ENCODE measurements around the gene RAB37.

The RAB37 gene

GRCh38 chr17:74725111-74725510 lies 11.9 kb upstream of the RAB37 start:
- DNase-seq (ENCODE audit: low read depth): no peak
- no peak overlapping the region for H3K4me3 ChIP-seq (ENCODE audit: low read depth, low read length)
- TF ChIP-seq CTCF (IDR thresholded peaks at IDR 0.05; ENCODE audit: control insufficient read depth, extremely low read depth, insufficient read depth): no peak

- TF ChIP-seq CTCF (IDR thresholded peaks at IDR 0.05; ENCODE audit: control insufficient read depth, extremely low read depth, insufficient read depth): no peak
- DNase-seq (ENCODE audit: low read depth): no peak
- no peak overlapping the region for H3K4me3 ChIP-seq (ENCODE audit: low read depth, low read length)
These were observed 8.9 kb upstream of the RAB37 start for GRCh38 chr17:74728033-74728701.

GRCh38 chr17:74728702-74729075 lies 8.4 kb upstream of the RAB37 start:
- TF ChIP-seq CTCF (IDR thresholded peaks at IDR 0.05; ENCODE audit: control insufficient read depth, extremely low read depth, insufficient read depth): no peak
- no peak overlapping the region for H3K4me3 ChIP-seq (ENCODE audit: low read depth, low read length)
- no peak for DNase-seq (ENCODE audit: low read depth)

- no peak for TF ChIP-seq CTCF (IDR thresholded peaks at IDR 0.05; ENCODE audit: control insufficient read depth, extremely low read depth, insufficient read depth)
- H3K4me3 ChIP-seq (ENCODE audit: low read depth, low read length): no peak overlapping the region
- no peak for DNase-seq (ENCODE audit: low read depth)
These were observed 7.7 kb upstream of the RAB37 start for GRCh38 chr17:74729368-74729767.

GRCh38 chr17:74729866-74730265 lies 7.2 kb upstream of the RAB37 start:
- no peak for DNase-seq (ENCODE audit: low read depth)
- H3K4me3 ChIP-seq (ENCODE audit: low read depth, low read length): no peak overlapping the region
- no peak for TF ChIP-seq CTCF (IDR thresholded peaks at IDR 0.05; ENCODE audit: control insufficient read depth, extremely low read depth, insufficient read depth)

- no peak overlapping the region for H3K4me3 ChIP-seq (ENCODE audit: low read depth, low read length)
- DNase-seq (ENCODE audit: low read depth): no peak
- no peak for TF ChIP-seq CTCF (IDR thresholded peaks at IDR 0.05; ENCODE audit: control insufficient read depth, extremely low read depth, insufficient read depth)
These were observed 6.3 kb upstream of the RAB37 start for GRCh38 chr17:74730491-74731346.

GRCh38 chr17:74731347-74731605 lies 5.8 kb upstream of the RAB37 start:
- H3K4me3 ChIP-seq (ENCODE audit: low read depth, low read length): no peak overlapping the region
- no peak for TF ChIP-seq CTCF (IDR thresholded peaks at IDR 0.05; ENCODE audit: control insufficient read depth, extremely low read depth, insufficient read depth)
- DNase-seq (ENCODE audit: low read depth): no peak

Measured in LNCaP clone FGC (cell line).